ENCODE results near the gene RUNDC3A.
A peak's percentile ranks its signal among the peaks of the same experiment; 100 is the strongest.
"Not testable (repeated sequence)": the region's sequence is repeated elsewhere in the genome, so short reads cannot be mapped to it uniquely, and the experiment has no call there.

RUNDC3A gene

DNA sequence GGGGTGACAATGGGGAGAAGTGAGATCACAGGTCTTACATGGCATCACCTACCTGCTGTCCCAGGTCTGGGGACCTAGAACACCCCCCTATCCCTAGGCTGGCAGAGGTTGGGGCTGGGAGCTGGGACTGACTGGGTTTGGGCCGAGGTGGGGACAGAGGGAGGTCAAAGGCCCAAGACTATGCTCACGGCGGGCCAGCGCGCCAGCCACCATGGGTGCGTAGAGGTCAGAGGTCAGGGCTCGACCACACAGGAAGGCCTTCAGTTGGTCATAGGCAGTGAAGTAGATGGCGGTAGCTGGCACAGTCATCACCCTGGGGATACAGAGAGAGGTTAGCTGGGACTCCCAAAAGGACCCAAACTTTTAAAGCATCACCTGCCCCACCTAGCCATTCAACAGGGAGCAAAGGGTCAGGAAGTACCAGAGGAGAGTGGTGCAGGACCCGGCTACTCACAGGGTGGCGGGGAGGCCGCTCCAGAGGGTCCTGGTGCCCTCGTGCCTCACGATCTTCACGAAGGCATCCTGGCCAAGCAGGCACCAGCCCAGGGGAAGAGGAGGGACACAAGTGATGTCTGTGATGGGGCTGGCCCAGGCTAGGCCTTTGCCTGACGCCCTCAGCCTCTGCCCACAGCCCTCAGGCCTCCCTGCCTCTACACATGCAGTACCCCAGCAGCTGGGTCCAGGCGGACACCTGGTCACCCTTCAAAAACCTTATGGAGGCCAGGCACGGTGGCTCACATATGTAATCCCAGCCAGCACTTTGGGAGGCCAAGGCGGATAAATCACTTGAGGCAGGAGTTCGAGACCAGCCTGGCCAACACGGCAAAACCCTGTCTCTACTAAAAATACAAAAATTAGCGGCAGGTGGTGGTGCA, 13.1 kb downstream of the RUNDC3A start:
- no peak for DNase-seq

DNA sequence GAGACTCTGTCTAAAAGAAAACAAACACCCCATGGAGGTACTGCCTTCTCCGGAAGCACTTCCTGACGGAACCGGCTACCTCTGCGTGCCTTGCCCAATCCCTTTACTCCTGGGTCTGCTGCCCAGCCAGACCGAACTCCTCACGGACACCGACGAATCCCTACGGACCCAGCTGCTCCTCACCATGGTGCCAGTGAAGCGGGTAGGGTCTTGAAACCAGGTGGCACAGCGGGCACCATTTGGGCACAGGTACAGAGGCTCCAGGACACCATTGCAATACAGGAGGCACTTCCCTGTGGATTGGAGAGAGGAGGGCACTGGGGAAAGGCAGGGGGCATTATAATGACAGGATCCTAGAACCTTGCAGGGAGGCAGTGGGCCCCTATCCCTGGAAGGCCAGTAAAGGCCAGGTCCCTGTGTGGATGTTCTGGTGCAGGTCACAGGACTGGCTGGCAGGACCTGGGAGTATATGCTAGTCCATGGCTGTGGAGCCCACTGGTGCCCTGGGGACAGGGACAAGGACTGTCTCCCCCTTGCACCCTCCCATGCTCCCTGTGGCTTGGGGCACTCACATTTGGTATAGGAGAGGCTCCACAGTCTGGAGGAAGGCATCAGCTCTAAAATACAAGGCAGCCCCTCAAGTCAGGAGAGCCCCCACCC, 14.0 kb downstream of the RUNDC3A start:
- no peak for DNase-seq

DNA sequence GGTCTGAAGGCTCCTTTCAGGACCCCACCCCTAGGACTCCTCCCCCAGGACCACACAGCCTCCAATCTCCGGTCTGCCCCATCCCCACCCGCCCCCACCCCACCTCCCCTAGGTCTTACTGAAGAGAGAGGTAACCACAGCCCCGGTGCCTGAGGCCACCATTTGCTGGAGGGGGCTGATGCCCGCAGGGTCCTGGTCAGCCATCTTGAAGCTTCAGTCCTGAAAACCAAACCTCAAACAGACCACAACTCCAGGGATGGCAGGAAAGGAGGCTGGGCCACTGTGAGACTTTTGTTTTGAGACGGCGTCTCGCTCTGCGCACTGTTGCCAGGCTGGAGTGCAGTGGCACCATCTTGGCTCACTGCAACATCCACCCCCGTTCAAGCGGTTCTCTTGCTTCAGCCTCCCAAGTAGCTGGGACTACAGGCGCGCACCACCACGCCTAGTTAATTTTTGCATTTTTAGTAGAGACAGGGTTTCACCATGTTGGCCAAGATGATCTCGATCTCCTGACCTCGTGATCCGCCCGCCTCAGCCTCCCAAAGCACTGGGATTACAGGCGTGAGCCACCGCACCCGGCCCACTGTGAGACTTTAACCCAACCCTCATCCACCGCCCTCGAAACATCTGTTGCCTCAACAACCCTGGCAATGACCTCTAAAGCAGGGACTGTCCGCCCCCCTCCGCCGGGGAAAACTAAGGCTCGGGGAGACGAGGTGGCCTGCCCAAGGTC, 15.1 kb downstream of the RUNDC3A start:
- no peak for DNase-seq

DNA sequence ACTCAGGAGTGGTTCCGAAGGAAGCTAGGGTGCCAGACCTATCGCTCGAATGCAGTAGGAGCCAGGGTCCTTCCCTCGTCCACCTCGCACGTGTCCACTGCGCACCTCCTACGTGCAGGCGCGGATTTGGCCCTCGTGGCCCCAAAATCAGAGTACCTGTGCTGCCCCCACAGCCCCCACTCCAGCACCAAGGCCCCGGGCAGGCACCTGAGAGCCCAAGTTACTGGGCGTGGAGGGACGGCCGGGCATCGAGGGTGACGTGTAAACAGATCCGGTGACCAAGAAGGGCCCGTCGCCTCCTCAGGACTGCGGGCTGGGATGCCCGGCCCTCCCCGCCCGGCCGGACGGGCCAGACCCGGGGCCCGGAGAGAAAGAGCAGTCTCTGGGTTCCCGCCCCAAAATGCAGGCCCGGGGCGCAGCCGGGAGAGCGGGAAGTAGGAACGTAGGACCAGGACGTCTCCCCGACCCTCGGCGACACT, 15.7 kb downstream of the RUNDC3A start:
- no peak for DNase-seq

DNA sequence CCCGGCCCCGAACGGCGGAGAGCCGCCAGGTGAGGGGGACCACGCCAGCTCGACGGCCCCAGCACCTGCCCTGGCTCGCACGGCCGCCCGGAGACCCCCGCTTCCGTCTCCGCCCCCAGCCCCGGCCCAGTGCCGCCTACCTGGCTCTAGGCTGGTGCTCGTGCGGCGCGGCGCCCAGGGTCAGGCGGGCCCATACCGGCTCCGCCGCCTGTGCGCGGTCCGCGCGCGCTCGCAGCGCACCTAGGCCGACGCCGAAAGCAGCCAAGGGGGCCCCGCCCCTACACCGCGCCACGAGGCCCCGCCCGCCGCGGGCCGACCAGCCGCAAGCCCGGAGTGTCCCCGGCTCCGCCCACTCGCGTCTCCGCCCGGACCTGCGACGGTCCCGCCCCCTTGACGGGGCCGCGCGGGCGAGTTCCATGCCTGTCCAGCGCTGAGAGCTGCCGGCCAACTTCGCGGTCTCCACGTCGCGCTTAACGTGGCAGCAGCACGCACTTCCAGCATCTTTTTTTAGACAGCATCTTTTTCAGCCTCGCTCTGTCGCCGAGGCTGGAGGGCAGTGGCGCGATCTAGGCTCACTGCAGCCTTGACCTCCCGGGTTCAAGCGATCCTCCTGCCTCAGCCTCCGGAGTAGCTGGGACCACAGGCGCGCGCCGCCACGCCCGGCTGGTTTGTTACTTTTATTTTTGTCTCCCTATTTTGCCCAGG, 16.3 kb downstream of the RUNDC3A start, which contains the start of gene SLC25A39:
SLC25A39 (minus strand) TSS at position 253 of the 705 bp plus-strand sequence. CDS start 1,261 bp downstream, outside the sequence.
- DNase-seq: peak; percentile 94

- DNase-seq: peak; percentile 94
Measured at GRCh38 chr17:44326861-44327444, 18.6 kb downstream of the RUNDC3A start.

DNA sequence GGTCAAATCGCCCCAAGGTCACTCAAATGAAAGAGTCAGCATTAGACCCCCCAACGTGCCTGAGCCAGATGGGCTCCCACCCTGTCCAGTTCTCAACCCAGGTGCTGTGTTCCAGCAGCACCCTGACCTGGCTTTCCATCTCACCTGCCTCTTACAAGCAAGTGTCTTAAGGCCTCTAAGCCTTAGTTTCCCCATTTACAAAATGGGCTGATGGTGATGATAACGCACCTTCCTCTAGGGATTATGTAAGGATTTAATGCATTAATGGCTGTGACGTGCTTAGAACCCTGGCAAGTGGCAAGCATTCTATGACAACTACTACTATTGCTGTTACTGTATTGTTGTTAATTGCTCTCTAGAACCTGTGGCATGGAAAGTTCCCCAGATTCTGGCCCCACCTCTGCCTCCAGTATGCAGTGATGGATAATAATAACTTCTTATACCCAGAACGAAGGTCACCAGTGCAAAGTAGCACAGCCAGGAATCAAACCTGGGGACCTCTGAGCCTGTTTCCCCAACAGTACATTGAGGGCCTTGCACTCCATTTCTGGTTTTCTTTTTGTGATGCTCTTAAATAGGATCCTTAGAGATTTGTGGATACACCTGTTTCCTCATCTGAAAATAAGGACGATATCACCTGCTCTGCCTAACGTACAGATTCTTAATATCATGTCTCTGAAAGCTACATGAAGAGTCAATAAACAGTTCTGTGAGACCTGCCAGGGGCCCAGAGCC, 19.5 kb downstream of the RUNDC3A start:
- no peak for DNase-seq

- not testable (repeated sequence) for DNase-seq
Measured at GRCh38 chr17:44329516-44329915, 21.1 kb downstream of the RUNDC3A start.

GRCh38 chr17:44330263-44330662, 21.9 kb downstream of the RUNDC3A start:
- not testable (repeated sequence) for DNase-seq

DNA sequence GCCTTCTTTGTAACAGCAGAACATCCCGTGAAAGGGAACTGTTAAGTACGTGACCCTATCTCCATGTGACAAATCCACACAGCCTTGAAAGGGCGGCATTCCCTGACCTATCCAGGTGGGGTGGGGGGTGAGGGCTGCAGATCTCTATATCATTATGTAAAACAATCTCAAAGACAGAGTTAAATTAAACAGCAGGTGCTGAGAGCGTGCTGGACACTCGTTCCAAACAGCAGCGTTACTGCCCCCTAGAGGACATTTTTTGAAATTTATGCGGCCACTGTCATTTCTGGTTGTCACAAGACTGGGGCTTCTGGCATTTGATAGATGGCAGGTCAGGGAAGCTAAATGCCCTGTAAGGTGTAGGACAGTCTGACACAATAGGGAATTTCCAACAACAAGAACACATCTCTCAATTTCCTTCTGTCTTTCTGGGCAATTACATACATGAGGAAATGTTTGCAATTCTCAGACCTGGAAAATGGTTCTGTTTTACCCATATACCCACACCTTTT, 22.9 kb downstream of the RUNDC3A start:
- DNase-seq: peak; percentile 79

- DNase-seq: no peak
Measured at GRCh38 chr17:44333371-44333770, 25.0 kb downstream of the RUNDC3A start.

DNA sequence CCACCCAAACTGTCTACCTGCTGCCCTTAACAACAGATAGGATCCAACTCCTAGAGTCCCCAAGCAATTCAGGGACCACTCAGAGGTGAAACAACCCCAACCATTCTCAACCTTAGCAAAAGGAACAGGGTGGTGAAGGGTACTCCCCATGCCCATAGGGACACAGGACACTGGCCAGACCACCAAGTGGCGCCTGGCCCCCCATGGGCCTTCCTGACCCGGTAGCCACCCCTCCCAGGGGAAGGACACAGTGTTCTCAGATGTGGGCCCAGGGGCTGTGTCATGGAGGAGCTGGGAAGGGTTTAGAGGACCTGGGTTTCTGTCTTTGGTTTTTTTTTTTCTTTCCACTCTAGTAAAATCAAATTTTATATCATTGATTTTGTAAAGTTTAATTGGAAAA, 25.9 kb downstream of the RUNDC3A start:
- DNase-seq: no peak

GRCh38 chr17:44334727-44335126, 26.3 kb downstream of the RUNDC3A start:
- no peak for DNase-seq

DNA sequence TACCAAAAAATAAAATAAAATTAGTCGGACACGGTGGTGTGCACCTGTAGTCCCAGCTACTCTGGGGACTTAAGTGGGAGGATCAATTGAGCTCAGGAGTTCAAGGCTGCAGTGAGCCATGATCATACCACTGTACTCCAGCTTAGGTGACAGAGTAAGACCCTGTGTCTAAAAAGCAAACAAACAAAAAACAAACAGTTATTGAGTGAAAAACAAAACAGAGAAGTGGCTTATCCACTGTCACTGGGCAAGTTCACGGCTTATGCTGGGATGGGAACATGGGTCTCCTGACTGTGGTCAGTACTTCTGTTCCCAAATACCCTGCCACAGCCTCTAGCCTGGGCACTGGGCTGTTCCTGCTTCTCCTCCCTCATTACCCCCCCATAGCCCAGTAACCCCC, 27.2 kb downstream of the RUNDC3A start:
- DNase-seq: no peak

- DNase-seq: no peak
Measured at GRCh38 chr17:44335968-44336367, 27.6 kb downstream of the RUNDC3A start.

DNA sequence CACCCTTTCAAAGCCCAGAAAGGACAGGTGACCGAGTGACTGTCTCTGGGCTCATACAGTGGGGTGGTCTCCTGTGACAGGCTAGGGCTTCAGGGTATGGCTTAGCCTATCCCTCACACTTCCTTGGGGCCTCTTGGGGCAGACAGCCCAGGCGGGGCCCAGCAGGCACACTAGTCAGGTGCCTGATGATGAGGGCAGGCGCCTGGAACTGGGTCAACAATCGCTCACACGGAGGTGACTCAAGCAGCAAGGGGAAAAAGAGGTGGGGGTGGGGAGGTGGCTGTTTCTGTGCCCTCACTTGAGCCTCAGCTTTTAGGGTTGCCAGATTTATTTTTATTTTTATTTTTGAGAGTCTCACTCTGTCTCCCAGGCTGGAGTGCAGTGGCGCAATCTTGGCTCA, 30.3 kb downstream of the RUNDC3A start:
- DNase-seq: no peak

- not testable (repeated sequence) for DNase-seq
Measured at GRCh38 chr17:44340553-44340952, 32.2 kb downstream of the RUNDC3A start.

- DNase-seq: no peak
Measured at GRCh38 chr17:44343510-44344209, 35.3 kb downstream of the RUNDC3A start.

- DNase-seq: peak; percentile 89
Measured at GRCh38 chr17:44344939-44345453, 36.6 kb downstream of the RUNDC3A start, which contains the start of gene GRN. Gene GRN, plus strand, starts transcription at chr17:44345302. Its CDS starts 3,863 bp downstream, at chr17:44349165.

DNA sequence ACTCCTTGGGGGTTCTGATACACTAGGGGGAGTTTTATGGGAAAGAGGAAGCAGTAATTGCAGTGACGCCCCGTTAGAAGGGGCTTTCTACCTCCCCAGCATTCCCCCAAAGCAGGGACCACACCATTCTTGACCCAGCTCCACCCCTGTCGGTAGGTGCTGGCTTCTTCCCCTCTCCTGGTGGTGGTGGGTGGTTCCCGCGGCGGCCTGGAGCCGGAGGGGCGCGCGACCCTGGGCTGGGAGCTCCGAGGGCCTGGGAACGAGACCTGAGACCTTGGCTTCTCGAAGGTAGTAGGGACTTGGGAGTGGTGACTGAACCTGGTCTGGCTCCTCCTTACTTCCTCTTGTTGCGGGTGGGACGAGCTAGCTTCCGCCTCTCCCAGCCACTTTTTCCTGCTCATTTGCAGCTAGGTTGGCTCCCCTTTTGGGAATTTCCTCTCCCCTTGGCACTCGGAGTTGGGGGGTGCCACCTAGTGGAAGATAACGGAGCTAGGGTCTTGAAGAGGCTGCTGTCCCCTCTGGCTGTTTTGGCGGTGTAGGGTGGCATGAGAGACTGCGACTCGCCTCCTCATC, 37.1 kb downstream of the RUNDC3A start:
- peak; percentile 59 for DNase-seq
